Naive thymus-derived CD8-positive, alpha-beta T cell (primary cell): ENCODE data around the gene FLYWCH2. TPM values are rescaled to one million over a fixed set of nuclear protein-coding genes. Genes with fewer than 3 reads are reported as not detected.
"Not testable (repeated sequence)": the region's sequence is repeated elsewhere in the genome, so short reads cannot be mapped to it uniquely, and the experiment has no call there.

Experiments used
- ATAC-seq, 2 donors: fragments of 150-1000 bp; cut with Tn5 transposase in 1 of 2; sonication (Bioruptor Pico), chemical (Tn5 transposase) in 1 of 2; 1 replicate in 1 of 2; 2 replicates in 1 of 2; pipeline ENCODE4 v1.10.0; 2021; ENCODE audit warnings: mild to moderate bottlenecking in 2 of 2, moderate library complexity in 2 of 2
- POLR2A ChIA-PET: fragments of 350-600 bp; sonication (Branson Sonifier 250); formaldehyde crosslinking; loops from one replicate; lab custom pipeline; 2021; ENCODE audit warnings: antibody characterized with exemption; lab: Charles Lee
- DNase-seq, 10 donors: peaks; one replicate each; pipeline versions ENCODE4 v3.0.0 to v3.0.0-alpha.2; 2020 to 2022
- H3K27ac Mint-ChIP-seq, 10 donors: one replicate each; pipeline ENCODE4 v1.8.0; 2020 to 2022; ENCODE audit warnings: mild to moderate bottlenecking in 10 of 10, mixed read lengths in 10 of 10, moderate library complexity in 4 of 10, inconsistent platforms in 1 of 10
- H3K27me3 Mint-ChIP-seq, 5 donors: one replicate each; pipeline ENCODE4 v1.8.0; 2021 to 2022; ENCODE audit warnings: mixed read lengths in 5 of 5
- H3K36me3 Mint-ChIP-seq, 3 donors: one replicate each; pipeline ENCODE4 v1.8.0; 2020 to 2022; ENCODE audit warnings: mixed read lengths in 3 of 3, mild to moderate bottlenecking in 2 of 3, inconsistent platforms in 1 of 3
- H3K4me1 Mint-ChIP-seq, 4 donors: one replicate each; pipeline ENCODE4 v1.8.0; 2021 to 2022; ENCODE audit warnings: mixed read lengths in 4 of 4
- H3K4me3 Mint-ChIP-seq, 10 donors: one replicate each; pipeline ENCODE4 v1.8.0; 2020 to 2022; ENCODE audit warnings: mild to moderate bottlenecking in 10 of 10, mixed read lengths in 10 of 10, moderate library complexity in 6 of 10, inconsistent platforms in 1 of 10
- H3K9me3 Mint-ChIP-seq, 9 donors: one replicate each; pipeline ENCODE4 v1.8.0; 2020 to 2022; ENCODE audit warnings: mixed read lengths in 9 of 9, mild to moderate bottlenecking in 3 of 9, inconsistent platforms in 1 of 9, moderate library complexity in 1 of 9
- polyA plus RNA-seq, 3 donors: library from polyadenylated mRNA; unstranded; fragments of 300-500 nt; fragmentation: Illumina TruSeq; gene quantifications; one replicate each; pipeline ENCODE4 v1.2.3, GENCODE V29; 2021
- total RNA-seq, 8 experiments: library from RNA in 2 of 8; stranded (reverse) in 2 of 8; gene quantifications; one replicate each; pipeline ENCODE4 v1.2.3 and lab custom pipeline; 2021 to 2026

FLYWCH2 gene
- total and polyA plus RNA-seq, 5 experiments from 2014 or later: 18.0 to 28.8 (median 26.0) TPM

DNA sequence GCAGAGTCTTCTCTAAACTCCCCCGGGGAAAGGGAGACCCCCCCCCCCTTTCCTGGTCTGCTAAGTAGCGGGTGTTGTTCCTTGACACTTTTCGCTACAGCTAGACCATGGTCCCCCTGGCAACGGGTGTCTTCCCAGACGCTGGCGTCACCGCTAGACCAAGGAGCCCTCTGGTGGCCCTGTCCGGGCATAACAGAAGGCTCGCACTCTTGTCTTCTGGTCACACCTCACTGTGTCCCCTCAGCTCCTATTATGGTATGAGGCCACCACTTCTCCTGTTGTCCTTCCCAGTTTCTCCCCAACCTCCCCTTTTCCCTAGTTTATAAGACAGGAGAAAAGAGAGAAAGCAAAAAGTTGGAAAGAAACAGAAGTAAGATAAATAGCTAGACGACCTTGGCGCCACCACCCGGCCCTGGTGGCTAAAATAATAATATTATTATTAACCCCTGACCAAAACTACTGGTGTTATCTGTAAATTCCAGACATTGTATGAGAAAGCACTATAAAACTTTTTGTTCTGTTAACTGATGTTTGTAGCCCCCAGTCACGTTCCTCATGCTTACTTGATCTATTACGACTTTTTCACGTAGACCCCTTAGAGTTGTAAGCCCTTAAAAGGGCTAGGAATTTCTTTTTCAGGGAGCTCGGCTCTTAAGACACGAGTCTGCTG lies 24.2 kb downstream of the FLYWCH2 start:
- peak in 8 of 10 donors; percentile 29 to 74 (median 45) for DNase-seq
- POLR2A ChIA-PET: interaction anchor here (1.6 kb wide), 1 partner anchor 24 kb away, joined by 3 read pairs; the partner anchor contains the start of gene FLYWCH2
- Mint-ChIP-seq H3K4me1 (peaks cover 21 to 49% (median 41%) of the 10 kb centered on the region in 4 donors), H3K4me3 (peak overlapping the region in 6 of 10 donors; percentile 10 to 88 (median 41)), H3K27ac (peak overlapping the region in 5 of 10 donors; percentile 29 to 90 (median 76))
- H3K9me3 Mint-ChIP-seq, ATAC-seq, H3K27me3 Mint-ChIP-seq, H3K36me3 Mint-ChIP-seq: not testable (repeated sequence)

GRCh38 chr16:2910441-2910969 lies 27.5 kb downstream of the FLYWCH2 start:
- Mint-ChIP-seq H3K9me3 (peaks cover 0 to 2% (median 0%) of the 10 kb centered on the region in 9 donors), H3K4me3 (peak overlapping the region in 8 of 10 donors; percentile 83 to 91 (median 88)), H3K36me3 (peaks cover 0 to 14% (median 0%) of the 10 kb centered on the region in 3 donors), H3K4me1 (peaks cover 23 to 51% (median 45%) of the 10 kb centered on the region in 4 donors), H3K27me3 (no peaks in the 10 kb centered on the region), H3K27ac (peak overlapping the region in 6 of 10 donors; percentile 31 to 91 (median 52))
- peak in 1 of 10 donors; percentile 13 for DNase-seq
- POLR2A ChIA-PET: interaction anchor here (1.5 to 3.6 kb wide), 3 partner anchors 11 to 37 kb away, joined by 5 to 53 read pairs (median 7); partner anchors contain the start of gene FLYWCH2
- no peak for ATAC-seq

DNA sequence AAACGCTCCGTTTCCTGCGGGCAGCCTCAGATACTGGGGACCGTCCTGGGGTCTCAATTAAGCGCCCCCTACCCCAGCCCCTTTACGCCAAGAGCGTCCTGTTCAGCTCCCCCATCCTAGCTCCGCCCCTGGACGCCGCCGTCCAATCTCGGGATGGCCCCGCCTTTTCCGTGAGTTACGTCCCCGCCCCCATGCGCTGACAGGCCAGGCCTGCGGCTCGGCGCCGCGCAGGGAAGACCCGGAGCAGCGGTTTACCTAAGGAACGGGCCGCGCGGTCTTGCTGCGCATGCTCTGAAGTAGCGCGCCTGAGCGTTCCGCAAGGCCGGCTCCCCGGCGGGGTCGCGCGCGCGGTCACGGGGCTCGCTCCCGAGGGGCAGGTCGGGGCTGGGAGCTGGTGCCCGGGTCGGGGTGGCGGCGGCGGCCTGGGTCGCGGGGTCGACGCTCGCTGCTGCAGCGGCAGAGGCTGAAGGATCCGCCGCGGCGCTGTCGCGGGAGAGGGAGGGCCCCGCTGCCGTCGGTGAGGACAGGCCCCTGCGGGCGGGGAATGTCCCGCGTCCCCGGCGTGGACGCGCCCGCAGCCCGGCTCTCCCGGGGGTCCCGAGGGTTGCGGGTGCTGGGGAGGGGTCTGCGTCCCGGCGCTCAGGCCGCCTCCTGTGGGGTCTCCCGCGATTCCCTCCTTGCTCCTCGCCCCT lies 28.8 kb downstream of the FLYWCH2 start, which contains the start of gene FLYWCH1:
FLYWCH1 (plus strand) TSS at position 294 of the 692 bp plus-strand sequence. CDS start 17,755 bp downstream, outside the sequence.
- POLR2A ChIA-PET: interaction anchor here (0.8 to 3.6 kb wide), 13 partner anchors 9 to 230 kb away, joined by 3 to 53 read pairs (median 5); partner anchors contain the start of genes ELOB, FLYWCH2 and KCTD5

GRCh38 chr16:2912330-2913199 lies 29.6 kb downstream of the FLYWCH2 start:
- H3K4me3 Mint-ChIP-seq: peak overlapping the region; percentile 83 to 97 (median 92)
- peaks cover 0 to 23% (median 0%) of the 10 kb centered on the region in 3 donors for H3K36me3 Mint-ChIP-seq

More for the DNA sequence above, 28.8 kb downstream of the FLYWCH2 start, which contains the start of gene FLYWCH1:
- ATAC-seq (peak; percentile 96), DNase-seq (peak; percentile 94 to 98 (median 97))
- Mint-ChIP-seq H3K4me1 (peaks cover 14 to 41% (median 33%) of the 10 kb centered on the region in 4 donors), H3K27ac (peak within 1 kb of the TSS; percentile 77 to 96 (median 93)), H3K27me3 (no peaks in the 10 kb centered on the region), H3K9me3 (no peaks in the 10 kb centered on the region), H3K36me3 (peaks cover 0 to 19% (median 0%) of the 10 kb centered on the region in 3 donors), H3K4me3 (peak within 1 kb of the TSS; percentile 83 to 97 (median 92))

DNA sequence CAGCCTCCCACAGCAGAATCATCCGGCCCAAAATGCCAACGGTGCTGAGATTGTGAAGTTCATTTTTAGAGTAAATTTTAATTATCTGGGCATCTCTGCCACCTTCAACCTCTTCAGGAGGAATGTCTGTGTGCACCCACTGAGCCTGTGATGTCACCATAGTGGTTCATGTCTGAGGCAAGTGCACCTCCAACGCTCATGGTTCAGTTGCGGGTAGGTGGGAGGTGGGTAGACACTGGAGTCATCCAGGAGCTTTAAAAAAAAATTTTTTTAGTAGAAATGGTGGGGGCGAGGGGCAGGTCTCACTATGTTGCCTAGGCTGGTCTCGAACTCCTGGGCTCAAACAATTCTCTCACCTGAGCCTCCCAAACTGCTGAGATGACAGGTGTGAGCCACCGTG lies 30.6 kb downstream of the FLYWCH2 start:
- peaks cover 14 to 32% (median 25%) of the 10 kb centered on the region in 4 donors for H3K4me1 Mint-ChIP-seq
- H3K27me3 Mint-ChIP-seq: no peaks in the 10 kb centered on the region
- POLR2A ChIA-PET: interaction anchor here (1.4 to 3.6 kb wide), 2 partner anchors 31 kb away, joined by 3 to 53 read pairs; partner anchors contain the start of gene FLYWCH2
- H3K4me3 Mint-ChIP-seq: peak overlapping the region in 9 of 10 donors; percentile 9 to 96 (median 90)
- ATAC-seq (no peak), DNase-seq (no peak)
- peak overlapping the region in 6 of 10 donors; percentile 24 to 96 (median 86) for H3K27ac Mint-ChIP-seq
- no peaks in the 10 kb centered on the region for H3K9me3 Mint-ChIP-seq
- peaks cover 0 to 32% (median 0%) of the 10 kb centered on the region in 3 donors for H3K36me3 Mint-ChIP-seq

More at GRCh38 chr16:2912330-2913199, 29.6 kb downstream of the FLYWCH2 start:
- H3K4me1 Mint-ChIP-seq: peaks cover 14 to 34% (median 26%) of the 10 kb centered on the region in 4 donors
- no peaks in the 10 kb centered on the region for H3K9me3 Mint-ChIP-seq
- ATAC-seq: peak; percentile 20 to 27
- peak in 6 of 10 donors; percentile 9 to 47 (median 31) for DNase-seq
- POLR2A ChIA-PET: interaction anchor here (0.5 to 3.6 kb wide), 12 partner anchors 9 to 397 kb away, joined by 3 to 53 read pairs (median 6); partner anchors contain the start of genes ELOB, FLYWCH2 and KCTD5
- H3K27me3 Mint-ChIP-seq: no peaks in the 10 kb centered on the region
- peak overlapping the region; percentile 49 to 96 (median 92) for H3K27ac Mint-ChIP-seq

DNA sequence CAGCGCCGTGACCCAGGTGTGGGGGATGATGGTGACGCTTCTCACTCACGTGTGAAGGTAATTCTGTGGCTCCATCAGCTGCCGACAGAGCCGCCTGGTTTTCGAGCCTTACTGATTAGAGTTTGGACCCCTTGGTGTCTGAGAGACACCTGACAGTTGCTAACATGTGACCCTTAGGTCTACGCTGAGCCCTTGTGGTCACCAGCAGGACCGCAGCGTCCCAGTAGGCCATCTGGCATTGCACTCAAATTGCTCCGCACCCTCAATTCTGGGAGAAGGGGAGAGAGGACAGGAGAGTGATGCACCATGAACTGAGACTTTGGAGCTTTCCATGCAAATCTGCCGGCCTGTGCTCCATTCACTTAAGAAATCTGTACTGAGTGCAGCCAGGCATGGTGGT lies 31.2 kb downstream of the FLYWCH2 start:
- peaks cover 0 to 36% (median 0%) of the 10 kb centered on the region in 3 donors for H3K36me3 Mint-ChIP-seq
- ATAC-seq (no peak), DNase-seq (no peak)
- peak overlapping the region in 3 of 10 donors; percentile 5 to 45 (median 12) for H3K4me3 Mint-ChIP-seq
- peaks cover 14 to 32% (median 25%) of the 10 kb centered on the region in 4 donors for H3K4me1 Mint-ChIP-seq
- H3K27ac Mint-ChIP-seq: peak overlapping the region in 6 of 10 donors; percentile 11 to 96 (median 58)
- no peaks in the 10 kb centered on the region for H3K27me3 Mint-ChIP-seq
- POLR2A ChIA-PET: interaction anchor here (1.4 kb wide), 1 partner anchor 31 kb away, joined by 3 read pairs; the partner anchor contains the start of gene FLYWCH2
- H3K9me3 Mint-ChIP-seq: no peaks in the 10 kb centered on the region

DNA sequence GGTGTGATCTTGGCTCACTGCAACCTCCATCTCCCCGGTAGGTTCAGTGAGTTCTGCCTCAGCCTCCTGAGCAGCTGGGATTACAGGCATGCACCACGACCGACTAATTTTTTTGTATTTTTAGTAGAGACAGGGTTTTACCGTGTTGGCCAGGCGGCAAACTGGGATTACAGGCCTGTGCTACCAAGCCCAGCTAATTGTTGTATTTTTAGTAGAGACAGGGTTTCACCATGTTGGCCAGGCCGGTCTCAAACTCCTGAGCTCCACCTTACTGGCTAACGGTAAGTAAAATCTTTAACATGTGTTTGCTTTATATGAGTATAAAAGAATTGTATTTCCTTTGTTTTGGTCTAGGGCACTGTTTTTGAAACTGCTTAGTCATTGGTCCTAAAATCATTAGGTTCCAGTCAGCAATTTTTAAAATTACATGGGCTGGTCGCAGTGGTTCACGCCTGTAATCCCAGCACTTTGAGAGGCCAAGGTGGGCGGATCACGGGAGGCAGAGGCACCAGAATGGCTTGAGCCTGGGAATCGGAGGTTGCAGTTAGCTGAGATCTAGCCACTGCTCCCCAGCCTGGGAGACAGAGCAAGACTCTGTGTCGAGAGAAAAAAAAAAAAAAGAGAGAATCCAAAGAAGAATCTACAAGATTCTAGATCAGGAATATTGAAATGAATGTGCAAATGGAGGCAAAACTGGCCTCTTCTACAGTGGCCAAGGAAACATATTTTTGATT lies 32.3 kb downstream of the FLYWCH2 start:
- no peak for DNase-seq
- no peaks in the 10 kb centered on the region for H3K27me3 Mint-ChIP-seq
- peak overlapping the region in 1 of 10 donors; percentile 39 for H3K27ac Mint-ChIP-seq
- no peaks in the 10 kb centered on the region for H3K9me3 Mint-ChIP-seq
- POLR2A ChIA-PET: interaction anchor here (1.4 kb wide), 1 partner anchor 32 kb away, joined by 3 read pairs; the partner anchor contains the start of gene FLYWCH2
- ATAC-seq: no peak
- H3K36me3 Mint-ChIP-seq: peaks cover 0 to 43% (median 0%) of the 10 kb centered on the region in 3 donors
- no peak overlapping the region for H3K4me3 Mint-ChIP-seq
- peaks cover 16 to 34% (median 31%) of the 10 kb centered on the region in 4 donors for H3K4me1 Mint-ChIP-seq

DNA sequence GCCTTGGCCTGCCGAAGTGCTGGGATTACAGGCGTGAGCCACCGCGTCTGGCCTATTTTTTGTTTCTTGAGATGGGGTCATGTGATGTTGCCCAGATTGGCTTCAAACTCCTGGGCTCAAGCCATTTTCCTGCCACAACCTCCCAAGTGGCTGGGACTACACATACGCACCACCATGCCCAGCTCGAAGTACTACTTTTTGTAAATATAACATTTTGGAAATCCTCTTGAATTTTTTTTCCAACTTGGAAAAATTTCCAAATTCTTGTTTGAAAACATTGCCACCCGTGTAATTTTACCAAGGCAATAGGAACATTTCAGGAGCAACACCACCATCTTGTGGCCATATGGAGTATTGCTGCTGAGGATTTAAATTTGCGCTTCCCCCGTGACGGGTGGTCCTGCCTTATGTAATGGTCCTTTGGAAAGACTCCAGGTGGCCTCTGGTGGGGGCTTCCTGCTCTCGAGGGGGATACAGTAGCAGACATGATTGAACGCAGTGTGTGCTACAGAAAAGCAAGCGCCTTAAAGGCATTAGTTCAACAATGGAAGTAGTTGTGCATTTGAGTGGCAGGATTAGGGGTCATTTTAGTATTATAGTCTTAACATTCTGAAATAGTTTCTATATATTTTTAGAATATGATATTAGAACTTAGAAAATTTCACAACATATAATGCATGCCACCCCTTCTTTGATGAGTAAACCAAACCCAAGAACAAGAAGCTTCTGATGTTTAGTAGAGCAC lies 36.7 kb downstream of the FLYWCH2 start:
- H3K27ac Mint-ChIP-seq: peak overlapping the region in 4 of 10 donors; percentile 81 to 93 (median 87)
- no peak overlapping the region for H3K4me3 Mint-ChIP-seq
- H3K9me3 Mint-ChIP-seq: no peaks in the 10 kb centered on the region
- DNase-seq (peak in 9 of 10 donors; percentile 43 to 82 (median 67)), ATAC-seq (peak; percentile 53 to 73)
- POLR2A ChIA-PET: interaction anchor here (1.5 to 1.8 kb wide), 2 partner anchors 37 to 44 kb away, joined by 7 to 9 read pairs; partner anchors contain the start of gene FLYWCH2
- peaks cover 2 to 10% (median 7%) of the 10 kb centered on the region in 4 donors for H3K4me1 Mint-ChIP-seq
- peaks cover 0 to 61% (median 4%) of the 10 kb centered on the region in 3 donors for H3K36me3 Mint-ChIP-seq
- H3K27me3 Mint-ChIP-seq: no peaks in the 10 kb centered on the region

GRCh38 chr16:2923481-2923880 lies 40.5 kb downstream of the FLYWCH2 start:
- no peak for DNase-seq
- POLR2A ChIA-PET: no interaction called here
- Mint-ChIP-seq H3K9me3 (no peaks in the 10 kb centered on the region), H3K27ac (peak overlapping the region in 1 of 10 donors; percentile 66), H3K4me3 (no peak overlapping the region), H3K4me1 (peaks cover 13 to 24% (median 19%) of the 10 kb centered on the region in 4 donors), H3K27me3 (no peaks in the 10 kb centered on the region), H3K36me3 (peaks cover 0 to 41% (median 4%) of the 10 kb centered on the region in 3 donors)
- ATAC-seq: no peak
